Smooth muscle cell (in vitro differentiated cells): ENCODE data around the gene EIF4EBP2. TPM values are rescaled to one million over a fixed set of nuclear protein-coding genes. Genes with fewer than 3 reads are reported as not detected.

ENCODE experiments used
- DNase-seq: peaks from one replicate; lab custom pipeline; 2025; ENCODE audit not compliant: unreplicated experiment; lab: John Stamatoyannopoulos, UW
- H2AFZ ChIP-seq: fragments of 200-600 bp; sonication (generic); 2 replicates; pipeline ENCODE4 v1.6.0; 2016; ENCODE audit warnings: antibody characterized with exemption, low read depth, mild to moderate bottlenecking
- H3F3A ChIP-seq: fragments of 200-600 bp; sonication (generic); 2 replicates; pipeline ENCODE4 v1.6.0; 2017; ENCODE audit warnings: antibody characterized with exemption, low read depth
- H3K27ac ChIP-seq: fragments of 200-600 bp; sonication (generic); 2 replicates; pipeline ENCODE4 v1.5.1; 2016; ENCODE audit warnings: low read depth, mild to moderate bottlenecking
- H3K27me3 ChIP-seq: fragments of 200-600 bp; sonication (generic); 2 replicates; pipeline ENCODE4 v1.6.1; 2016; ENCODE audit warnings: low read depth, mild to moderate bottlenecking
- H3K36me3 ChIP-seq: fragments of 200-600 bp; sonication (generic); 2 replicates; pipeline ENCODE4 v1.5.1; 2016; ENCODE audit warnings: low read depth
- H3K4me1 ChIP-seq: fragments of 200-600 bp; sonication (generic); 2 replicates; pipeline ENCODE4 v1.5.1; 2016; ENCODE audit warnings: low read depth
- H3K4me2 ChIP-seq: fragments of 200-600 bp; sonication (generic); 2 replicates; pipeline ENCODE4 v1.6.0; 2016; ENCODE audit warnings: mild to moderate bottlenecking
- H3K4me3 ChIP-seq: fragments of 200-600 bp; sonication (generic); 2 replicates; pipeline ENCODE4 v1.5.1; 2016; ENCODE audit warnings: mild to moderate bottlenecking
- H3K79me2 ChIP-seq: fragments of 200-600 bp; sonication (generic); 2 replicates; pipeline ENCODE4 v1.6.0; 2016; ENCODE audit warnings: low read depth, mild to moderate bottlenecking
- H3K9ac ChIP-seq: fragments of 200-600 bp; sonication (generic); 2 replicates; pipeline ENCODE4 v1.6.0; 2016; ENCODE audit warnings: low read depth
- H3K9me3 ChIP-seq: fragments of 200-600 bp; sonication (generic); replicated peaks from 2 replicates; pipeline ENCODE4 v1.5.1; 2016; ENCODE audit warnings: low read depth
- H4K20me1 ChIP-seq: fragments of 200-600 bp; sonication (generic); 2 replicates; pipeline ENCODE4 v1.6.0; 2016; ENCODE audit warnings: low read depth
- WGBS: methylation state at CpG from one replicate; pipeline ENCODE4 v1.1.7; 2016; ENCODE audit warnings: low lambda C conversion rate; 5-methylcytosine and 5-hydroxymethylcytosine counted together
- polyA plus RNA-seq: library from polyadenylated mRNA; unstranded; fragments of >200 nt; fragmentation: Nextera tagmentation; extraction: Ambion mirVana; gene quantifications from 2 replicates; pipeline ENCODE4 v1.2.1, GENCODE V29; 2016
- total RNA-seq: library from RNA; depleted of rRNA; stranded (reverse); fragments of >200 nt; gene quantifications from 2 replicates; pipeline ENCODE4 v1.2.3, GENCODE V29; 2014
- TF ChIP-seq, protein P1 (sequence below): fragments of 200-600 bp; sonication (generic); IDR thresholded peaks from 2 replicates; pipeline ENCODE4 v1.5.1; 2017; ENCODE audit warnings: borderline replicate concordance, mild to moderate bottlenecking, antibody characterized with exemption; ENCODE audit not compliant: insufficient read depth, poor library complexity, severe bottlenecking

Gene EIF4EBP2
- total and polyA plus RNA-seq, 2 experiments from 2014 or later = 35.9 to 43.9 TPM

DNA sequence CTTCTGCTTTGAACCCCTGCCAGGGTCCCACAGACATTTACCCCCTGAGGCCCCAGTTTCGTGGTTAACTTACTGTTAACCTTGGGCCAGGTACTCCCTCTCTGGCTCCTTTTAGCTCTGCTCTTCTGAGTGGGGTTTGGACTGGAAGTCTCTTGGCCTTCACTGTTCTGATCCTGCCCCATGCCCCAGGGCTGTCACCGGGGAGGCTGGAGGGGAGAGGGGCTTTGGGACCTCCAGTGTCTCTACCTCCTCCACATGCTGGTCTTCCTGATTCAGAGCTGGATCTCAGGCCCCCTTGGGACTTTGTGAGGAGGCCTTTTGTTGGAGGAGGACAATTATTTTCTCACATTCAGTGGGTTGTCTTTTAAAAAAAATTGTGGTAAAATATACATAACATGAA, 61.9 kb downstream of the EIF4EBP2 start:
- no peak for DNase-seq
- TF ChIP-seq, protein P1, sequence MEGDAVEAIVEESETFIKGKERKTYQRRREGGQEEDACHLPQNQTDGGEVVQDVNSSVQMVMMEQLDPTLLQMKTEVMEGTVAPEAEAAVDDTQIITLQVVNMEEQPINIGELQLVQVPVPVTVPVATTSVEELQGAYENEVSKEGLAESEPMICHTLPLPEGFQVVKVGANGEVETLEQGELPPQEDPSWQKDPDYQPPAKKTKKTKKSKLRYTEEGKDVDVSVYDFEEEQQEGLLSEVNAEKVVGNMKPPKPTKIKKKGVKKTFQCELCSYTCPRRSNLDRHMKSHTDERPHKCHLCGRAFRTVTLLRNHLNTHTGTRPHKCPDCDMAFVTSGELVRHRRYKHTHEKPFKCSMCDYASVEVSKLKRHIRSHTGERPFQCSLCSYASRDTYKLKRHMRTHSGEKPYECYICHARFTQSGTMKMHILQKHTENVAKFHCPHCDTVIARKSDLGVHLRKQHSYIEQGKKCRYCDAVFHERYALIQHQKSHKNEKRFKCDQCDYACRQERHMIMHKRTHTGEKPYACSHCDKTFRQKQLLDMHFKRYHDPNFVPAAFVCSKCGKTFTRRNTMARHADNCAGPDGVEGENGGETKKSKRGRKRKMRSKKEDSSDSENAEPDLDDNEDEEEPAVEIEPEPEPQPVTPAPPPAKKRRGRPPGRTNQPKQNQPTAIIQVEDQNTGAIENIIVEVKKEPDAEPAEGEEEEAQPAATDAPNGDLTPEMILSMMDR = no peak
- Histone ChIP-seq H3K36me3 (no peaks in the 10 kb centered on the region), H3K9me3 (no peaks in the 10 kb centered on the region), H2AFZ (no peak overlapping the region), H3K4me1 (no peaks in the 10 kb centered on the region), H3K4me2 (no peak overlapping the region), H3K27me3 (no peaks in the 10 kb centered on the region), H3K79me2 (no peaks in the 10 kb centered on the region), H4K20me1 (no peaks in the 10 kb centered on the region), H3F3A (no peaks in the 10 kb centered on the region), H3K9ac (no peak overlapping the region), H3K4me3 (no peak overlapping the region), H3K27ac (no peak overlapping the region)
- WGBS = 82% methylated on average over 2 of the region's 2 CpGs

DNA sequence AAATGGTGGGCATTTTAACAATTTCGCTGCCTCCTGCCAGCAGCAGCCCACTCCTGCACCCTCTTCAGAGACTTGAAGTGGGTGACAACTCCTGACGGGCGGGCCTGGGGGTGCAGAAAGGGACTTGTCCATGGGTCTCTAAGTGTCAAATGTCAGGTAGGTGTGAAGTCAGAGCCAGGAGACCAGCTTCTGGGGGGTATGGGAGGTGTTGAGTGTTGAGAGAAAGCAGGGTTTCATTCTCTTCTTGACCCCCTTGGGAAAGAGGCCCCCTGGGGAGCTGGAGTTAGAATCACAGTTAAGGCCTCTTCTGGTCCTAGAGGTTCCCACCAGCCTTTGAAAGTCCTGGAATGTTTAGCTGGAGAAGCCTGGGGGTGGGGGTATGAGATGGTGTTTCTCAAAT, 63.0 kb downstream of the EIF4EBP2 start:
- WGBS = 88% methylated on average over 3 of the region's 3 CpGs
- no peaks in the 10 kb centered on the region for H3F3A ChIP-seq
- no peaks in the 10 kb centered on the region for H4K20me1 ChIP-seq
- H3K27me3 ChIP-seq = no peaks in the 10 kb centered on the region
- no peak for DNase-seq
- H3K9ac ChIP-seq = no peak overlapping the region
- no peaks in the 10 kb centered on the region for H3K4me1 ChIP-seq
- no peaks in the 10 kb centered on the region for H3K9me3 ChIP-seq
- no peak overlapping the region for H2AFZ ChIP-seq
- H3K27ac ChIP-seq = no peak overlapping the region
- H3K79me2 ChIP-seq = no peaks in the 10 kb centered on the region
- no peak overlapping the region for H3K4me2 ChIP-seq
- no peaks in the 10 kb centered on the region for H3K36me3 ChIP-seq
- no peak overlapping the region for H3K4me3 ChIP-seq
- TF ChIP-seq, protein P1 = no peak

DNA sequence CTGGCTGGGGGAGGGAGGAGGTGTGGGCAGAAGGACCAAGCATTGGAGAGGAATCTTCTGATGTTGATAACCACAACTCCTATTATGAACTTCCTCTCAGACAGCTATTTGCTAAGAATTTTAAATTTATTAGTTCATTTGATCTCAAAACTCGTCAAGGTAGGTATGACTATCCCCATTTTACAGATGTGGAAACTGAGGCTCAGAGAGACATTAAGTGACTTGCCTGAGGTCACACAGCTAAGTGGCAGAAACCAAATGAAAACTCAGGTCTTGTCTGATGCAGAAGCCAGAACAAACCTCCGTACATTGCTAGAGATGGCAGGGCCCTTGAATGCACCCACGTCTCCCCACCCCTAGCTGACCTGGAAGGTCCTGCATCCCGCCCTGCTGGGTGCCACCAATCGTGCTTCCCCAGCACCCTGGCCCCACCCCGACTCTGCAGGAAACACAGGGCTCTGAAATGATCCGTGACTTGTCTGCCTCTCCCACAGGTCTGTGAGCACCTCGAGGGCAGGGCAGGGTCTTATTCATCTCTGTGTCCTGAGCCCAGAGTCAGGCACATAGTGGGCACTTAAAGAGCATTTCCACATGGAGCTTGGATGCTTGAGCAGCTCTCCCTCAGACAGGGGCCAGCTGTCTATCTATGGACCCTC, 69.0 kb downstream of the EIF4EBP2 start:
- no peaks in the 10 kb centered on the region for H3K9me3 ChIP-seq
- DNase-seq = no peak
- H3K36me3 ChIP-seq = no peaks in the 10 kb centered on the region
- peaks cover 2% of the 10 kb centered on the region for H3K27me3 ChIP-seq
- H2AFZ ChIP-seq = no peak overlapping the region
- H3K4me1 ChIP-seq = no peaks in the 10 kb centered on the region
- WGBS = 89% methylated on average over 8 of the region's 8 CpGs
- TF ChIP-seq, protein P1 = no peak
- no peak overlapping the region for H3K4me2 ChIP-seq
- H3K27ac ChIP-seq = no peak overlapping the region
- H3K79me2 ChIP-seq = no peaks in the 10 kb centered on the region
- H3K9ac ChIP-seq = no peak overlapping the region
- no peaks in the 10 kb centered on the region for H4K20me1 ChIP-seq
- H3F3A ChIP-seq = peaks cover 7% of the 10 kb centered on the region
- no peak overlapping the region for H3K4me3 ChIP-seq

DNA sequence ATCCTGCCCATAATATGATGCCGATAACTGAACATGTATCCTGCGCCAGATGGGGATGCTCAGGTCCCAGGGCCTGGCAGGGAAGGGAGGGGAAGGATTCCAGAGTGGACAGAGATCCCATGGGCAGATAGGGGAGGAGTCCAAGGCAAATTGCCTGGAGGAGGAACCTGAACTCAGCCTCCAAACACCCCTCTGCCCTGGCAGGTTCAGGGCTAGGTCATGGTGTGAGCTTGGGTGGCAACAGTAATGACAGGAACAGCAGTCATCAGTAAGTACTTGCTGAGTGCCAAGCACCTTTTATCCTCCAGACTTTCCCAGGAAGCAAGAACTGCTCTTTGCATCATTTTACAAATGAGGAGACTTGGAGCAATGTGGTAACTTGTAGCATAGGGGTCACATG, 70.8 kb downstream of the EIF4EBP2 start:
- 94% methylated on average over 2 of the region's 2 CpGs for WGBS
- Histone ChIP-seq H2AFZ (no peak overlapping the region), H3K9me3 (no peaks in the 10 kb centered on the region), H3K27ac (no peak overlapping the region), H3K79me2 (no peaks in the 10 kb centered on the region), H3K4me1 (peaks cover 9% of the 10 kb centered on the region), H4K20me1 (no peaks in the 10 kb centered on the region), H3K36me3 (no peaks in the 10 kb centered on the region), H3K9ac (no peak overlapping the region), H3K27me3 (peaks cover 6% of the 10 kb centered on the region), H3K4me3 (no peak overlapping the region), H3K4me2 (no peak overlapping the region), H3F3A (peaks cover 7% of the 10 kb centered on the region)
- DNase-seq = no peak
- TF ChIP-seq, protein P1 = no peak
